IPS DF 6.9 (cell line): Measurements from ENCODE around the gene C3orf22.

Source experiments
- DNase-seq: peaks from one replicate; pipeline ENCODE4 v3.0.0-alpha.2; 2013; ENCODE audit warnings: low read depth, low spot score
- H3K27ac ChIP-seq: one replicate; pipeline ENCODE4 v1.5.1; 2013; ENCODE audit warnings: low read length, control low read depth
- H3K27me3 ChIP-seq: 2 replicates; pipeline ENCODE4 v1.6.1; 2013; ENCODE audit warnings: mild to moderate bottlenecking, low read length; ENCODE audit not compliant: control insufficient read depth, insufficient read depth
- H3K36me3 ChIP-seq: 2 replicates; pipeline ENCODE4 v1.6.1; 2013; ENCODE audit warnings: low read length; ENCODE audit not compliant: control insufficient read depth, insufficient read depth
- H3K4me1 ChIP-seq: 2 replicates; pipeline ENCODE4 v1.6.1; 2013; ENCODE audit warnings: low read length; ENCODE audit not compliant: control insufficient read depth, insufficient read depth
- H3K4me3 ChIP-seq: 2 replicates; pipeline ENCODE4 v1.5.1; 2013; ENCODE audit warnings: mild to moderate bottlenecking, low read length
- H3K9me3 ChIP-seq: 2 replicates; pipeline ENCODE4 v1.6.1; 2013; ENCODE audit warnings: low read length, inconsistent platforms; ENCODE audit not compliant: control insufficient read depth, insufficient read depth
- WGBS: extraction: QIAGEN DNeasy Blood & Tissue Kit; methylation state at CpG from one replicate; pipeline ENCODE4 v1.1.7; 2013; ENCODE audit warnings: mixed read lengths, missing lambda C conversion rate; ENCODE audit not compliant: insufficient read length, insufficient coverage; 5-methylcytosine and 5-hydroxymethylcytosine counted together

The C3orf22 gene

DNA sequence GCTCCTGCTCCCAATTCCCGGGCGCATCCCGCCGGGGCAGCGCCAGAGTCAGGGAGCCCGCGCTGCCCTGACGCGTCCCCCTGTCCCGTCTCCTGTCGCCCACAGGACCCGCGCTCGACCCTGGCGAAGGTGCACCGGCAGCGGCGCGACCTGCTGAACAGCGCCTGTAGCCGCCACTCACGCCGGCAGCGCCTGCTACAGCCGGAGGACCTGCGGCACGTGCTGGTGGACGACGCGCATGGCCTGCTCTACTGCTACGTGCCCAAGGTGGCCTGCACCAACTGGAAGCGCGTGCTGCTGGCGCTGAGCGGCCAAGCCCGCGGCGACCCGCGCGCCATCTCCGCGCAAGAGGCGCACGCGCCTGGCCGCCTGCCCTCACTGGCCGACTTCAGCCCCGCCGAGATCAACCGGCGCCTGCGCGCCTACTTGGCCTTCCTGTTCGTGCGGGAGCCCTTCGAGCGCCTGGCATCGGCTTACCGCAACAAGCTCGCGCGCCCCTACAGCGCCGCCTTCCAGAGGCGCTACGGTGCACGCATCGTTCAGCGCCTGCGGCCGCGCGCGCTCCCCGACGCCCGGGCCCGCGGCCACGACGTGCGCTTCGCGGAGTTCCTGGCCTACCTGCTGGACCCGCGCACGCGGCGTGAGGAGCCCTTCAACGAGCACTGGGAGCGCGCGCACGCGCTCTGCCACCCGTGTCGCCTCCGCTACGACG lies 16.9 kb downstream of the C3orf22 start:
- H3K27ac ChIP-seq = no peak overlapping the region

DNA sequence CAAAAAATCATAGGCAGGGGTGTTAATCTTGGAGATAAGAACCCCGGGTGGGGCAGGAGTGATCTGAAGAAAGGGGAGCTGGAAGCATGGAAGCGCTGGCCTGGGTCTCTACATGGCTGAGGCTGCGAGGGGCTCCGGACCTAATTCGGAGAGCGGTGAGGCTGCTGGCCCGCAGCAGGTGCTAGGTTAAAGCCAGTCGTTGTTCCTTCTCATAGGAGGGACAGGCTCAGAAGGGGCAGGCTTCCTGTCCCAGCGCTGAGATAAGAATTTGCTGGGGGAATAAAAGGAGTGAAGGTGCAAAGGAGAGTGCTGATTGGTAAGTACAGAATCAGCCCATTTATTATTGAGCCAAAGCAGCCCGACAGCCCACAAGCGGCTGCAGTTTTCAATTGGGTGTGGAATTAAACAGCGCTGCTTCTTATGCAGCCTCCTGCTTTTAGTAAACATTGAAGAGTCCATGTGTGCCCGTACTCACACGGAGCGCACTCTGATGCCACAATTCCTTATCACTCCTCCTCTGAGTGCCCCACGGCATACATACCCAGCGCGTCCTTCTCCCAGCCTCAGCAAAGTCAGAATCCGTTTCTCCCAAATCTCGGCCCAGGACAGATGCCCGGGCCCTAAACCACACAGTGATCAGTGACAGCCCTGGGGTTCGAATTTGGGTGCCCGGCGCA lies 17.6 kb downstream of the C3orf22 start:
- H3K9me3 ChIP-seq = no peaks in the 10 kb centered on the region
- H3K27ac ChIP-seq = no peak overlapping the region
- H3K27me3 ChIP-seq = no peaks in the 10 kb centered on the region
- H3K36me3 ChIP-seq = no peaks in the 10 kb centered on the region; the same call in 1 of the 2 replicates
- no peaks in the 10 kb centered on the region for H3K4me1 ChIP-seq
- H3K4me3 ChIP-seq = no peak overlapping the region
- DNase-seq = no peak
- no CpG with 5 or more reads among the region's 24 CpGs for WGBS

More for the DNA sequence above, 16.9 kb downstream of the C3orf22 start:
- no CpG with 5 or more reads among the region's 101 CpGs for WGBS
- Histone ChIP-seq H3K27me3 (no peaks in the 10 kb centered on the region), H3K4me3 (no peak overlapping the region), H3K4me1 (no peaks in the 10 kb centered on the region), H3K36me3 (no peaks in the 10 kb centered on the region; the same call in 1 of the 2 replicates), H3K9me3 (no peaks in the 10 kb centered on the region)
- no peak for DNase-seq

DNA sequence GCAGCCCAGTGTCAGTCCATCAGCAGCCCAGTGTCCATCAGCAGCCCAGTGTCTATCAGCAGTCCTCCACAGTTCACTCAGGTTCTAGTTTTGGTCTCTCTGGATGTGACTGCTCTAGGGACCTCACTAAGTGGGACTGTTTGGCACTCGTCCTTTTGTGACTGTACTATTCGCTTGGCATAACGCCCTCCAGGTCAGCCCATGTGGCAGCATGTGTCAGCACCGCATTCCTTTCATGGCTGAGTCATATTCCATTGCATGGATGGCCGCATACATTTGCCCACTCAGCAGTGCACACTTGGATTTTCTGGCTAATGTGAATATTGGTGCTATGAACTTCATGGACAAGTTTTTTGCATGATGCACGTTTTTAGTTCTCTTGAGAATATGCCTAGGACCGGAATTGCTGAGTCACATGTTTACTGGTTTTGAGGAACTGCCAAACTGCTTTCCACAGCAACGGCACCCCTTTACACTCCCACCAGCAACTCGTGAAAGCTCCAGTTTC lies 18.3 kb downstream of the C3orf22 start:
- no peak for DNase-seq

GRCh38 chr3:126539558-126540250 lies 19.0 kb downstream of the C3orf22 start:
- no peak for DNase-seq
- Histone ChIP-seq H3K4me3 (no peak overlapping the region), H3K36me3 (no peaks in the 10 kb centered on the region; the same call in 1 of the 2 replicates), H3K27ac (no peak overlapping the region), H3K27me3 (no peaks in the 10 kb centered on the region), H3K4me1 (no peaks in the 10 kb centered on the region), H3K9me3 (no peaks in the 10 kb centered on the region)
- no CpG with 5 or more reads among the region's 10 CpGs for WGBS

More for the DNA sequence above, 18.3 kb downstream of the C3orf22 start:
- H3K9me3 ChIP-seq = no peaks in the 10 kb centered on the region
- no CpG with 5 or more reads among the region's 9 CpGs for WGBS
- H3K36me3 ChIP-seq = no peaks in the 10 kb centered on the region; the same call in 1 of the 2 replicates
- no peaks in the 10 kb centered on the region for H3K4me1 ChIP-seq
- no peaks in the 10 kb centered on the region for H3K27me3 ChIP-seq
- H3K27ac ChIP-seq = no peak overlapping the region
- no peak overlapping the region for H3K4me3 ChIP-seq

- no peaks in the 10 kb centered on the region for H3K4me1 ChIP-seq
- H3K27me3 ChIP-seq = no peaks in the 10 kb centered on the region
- no peaks in the 10 kb centered on the region; the same call in 1 of the 2 replicates for H3K36me3 ChIP-seq
- H3K4me3 ChIP-seq = no peak overlapping the region
- DNase-seq = no peak
- no peak overlapping the region for H3K27ac ChIP-seq
- no CpG with 5 or more reads among the region's 5 CpGs for WGBS
- H3K9me3 ChIP-seq = no peaks in the 10 kb centered on the region
These were observed 19.8 kb downstream of the C3orf22 start for GRCh38 chr3:126538966-126539365.

DNA sequence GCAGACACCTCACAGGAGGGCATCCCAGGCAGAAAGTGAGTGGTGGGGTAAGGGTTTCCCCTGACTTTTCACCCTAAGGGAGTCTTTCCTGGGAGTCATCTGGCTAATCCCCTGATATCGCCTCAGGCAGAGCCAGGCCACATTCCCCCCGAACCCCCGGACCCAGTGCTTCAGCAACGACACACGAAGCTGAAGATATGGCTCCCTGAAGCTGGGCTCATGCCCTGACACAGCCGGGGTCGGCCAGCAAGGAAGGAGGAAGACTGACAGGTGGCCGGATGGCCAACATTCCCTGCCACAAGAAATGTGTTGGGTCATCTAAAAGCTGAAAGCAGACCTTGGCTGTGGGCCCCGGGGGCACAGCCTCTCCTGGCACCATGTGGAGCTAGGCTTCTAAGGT lies 20.4 kb downstream of the C3orf22 start:
- no peak for DNase-seq
- H3K4me3 ChIP-seq = no peak overlapping the region
- H3K4me1 ChIP-seq = no peaks in the 10 kb centered on the region
- WGBS = no CpG with 5 or more reads among the region's 9 CpGs
- H3K9me3 ChIP-seq = no peaks in the 10 kb centered on the region
- no peak overlapping the region for H3K27ac ChIP-seq
- no peaks in the 10 kb centered on the region; the same call in 1 of the 2 replicates for H3K36me3 ChIP-seq
- no peaks in the 10 kb centered on the region for H3K27me3 ChIP-seq

DNA sequence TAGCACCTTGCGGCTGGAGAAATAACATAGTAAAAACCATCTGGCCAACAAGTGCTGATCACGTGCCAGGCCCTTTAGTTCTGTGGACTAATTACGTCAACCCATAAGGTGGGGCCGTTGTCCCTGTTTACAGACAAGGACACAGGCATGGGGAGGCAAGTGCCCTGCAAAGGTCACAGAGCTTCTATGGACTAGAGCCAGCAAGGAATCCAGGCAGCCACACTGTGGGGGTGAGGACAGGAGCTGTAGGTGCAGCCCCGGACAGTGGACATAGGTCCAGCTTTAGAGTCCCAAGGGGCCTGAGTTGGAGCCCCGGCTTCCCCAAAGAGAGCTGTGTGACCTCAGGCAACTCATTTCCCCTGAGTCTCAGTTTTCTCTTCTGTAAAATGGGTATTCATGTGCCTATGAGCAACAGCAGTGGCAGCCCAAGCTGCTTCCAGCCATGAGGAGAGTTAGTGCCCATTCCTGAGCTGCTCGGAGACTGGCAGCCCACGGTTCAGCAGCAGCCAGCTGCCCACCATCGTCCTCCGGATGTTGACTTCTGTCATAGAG lies 20.9 kb downstream of the C3orf22 start:
- WGBS = no CpG with 5 or more reads among the region's 10 CpGs
- Histone ChIP-seq H3K27ac (no peak overlapping the region), H3K9me3 (no peaks in the 10 kb centered on the region), H3K4me1 (no peaks in the 10 kb centered on the region), H3K36me3 (no peaks in the 10 kb centered on the region; the same call in 1 of the 2 replicates), H3K4me3 (no peak overlapping the region), H3K27me3 (no peaks in the 10 kb centered on the region)
- no peak for DNase-seq

- DNase-seq = no peak
- no peak overlapping the region for H3K27ac ChIP-seq
- H3K36me3 ChIP-seq = no peaks in the 10 kb centered on the region; the same call in 1 of the 2 replicates
- no peaks in the 10 kb centered on the region for H3K4me1 ChIP-seq
- H3K27me3 ChIP-seq = no peaks in the 10 kb centered on the region
- H3K9me3 ChIP-seq = no peaks in the 10 kb centered on the region
- H3K4me3 ChIP-seq = no peak overlapping the region
- no CpG with 5 or more reads among the region's 9 CpGs for WGBS
These were observed 21.5 kb downstream of the C3orf22 start for GRCh38 chr3:126537116-126537729.

- Histone ChIP-seq H3K27me3 (no peaks in the 10 kb centered on the region), H3K9me3 (no peaks in the 10 kb centered on the region), H3K4me3 (no peak overlapping the region), H3K4me1 (no peaks in the 10 kb centered on the region), H3K27ac (no peak overlapping the region), H3K36me3 (no peaks in the 10 kb centered on the region; the same call in 1 of the 2 replicates)
- WGBS = no CpG with 5 or more reads among the region's 3 CpGs
- no peak for DNase-seq
These were observed 22.6 kb downstream of the C3orf22 start for GRCh38 chr3:126536126-126536525.

- DNase-seq = no peak
- H3K9me3 ChIP-seq = no peaks in the 10 kb centered on the region
- no peaks in the 10 kb centered on the region for H3K4me1 ChIP-seq
- H3K27ac ChIP-seq = no peak overlapping the region
- H3K4me3 ChIP-seq = no peak overlapping the region
- no peaks in the 10 kb centered on the region for H3K36me3 ChIP-seq
- no peaks in the 10 kb centered on the region for H3K27me3 ChIP-seq
These were observed 23.1 kb downstream of the C3orf22 start for GRCh38 chr3:126535636-126536035.
